Measurements from ENCODE around the gene OR52B6.

GRCh38 chr11:5593146-5593545 is 12.5 kb downstream of the OR52B6 start:
- TF ChIP-seq CTCF (IDR thresholded peaks at IDR 0.05) (no peak), POLR2A (IDR thresholded peaks at IDR 0.05) (no peak), POLR2AphosphoS5 (IDR thresholded peaks at IDR 0.05) (no peak), EP300 (IDR thresholded peaks at IDR 0.05) (no peak)

Data from sigmoid colon (tissue), 4 donors.